A549 (cell line): ENCODE measurements around the gene RELN. TPM values are rescaled to one million over a fixed set of nuclear protein-coding genes. Genes with fewer than 3 reads are reported as not detected.
A peak's percentile ranks its signal among the peaks of the same experiment; 100 is the strongest.

ENCODE experiments used
- ATAC-seq, 2 experiments: fragments of 200-7000 bp in 1 of 2; fragments of >200 bp in 1 of 2; cut with Nextera tagmentation in 1 of 2; cut with Tn5 transposase in 1 of 2; 3 replicates each; pipeline versions ENCODE4 v1.8.0 to v1.9.1; 2018 to 2020; ENCODE audit warnings: mild to moderate bottlenecking in 1 of 2, moderate library complexity in 1 of 2
- CTCF ChIA-PET: fragments of 300-600 bp; sonication (Branson Sonifier 250); formaldehyde crosslinking; extraction: SDS; loops from one replicate; lab custom pipeline; 2021; ENCODE audit warnings: antibody characterized with exemption, inconsistent platforms; lab: Yijun Ruan, JAX
- POLR2A ChIA-PET: fragments of 350-600 bp; formaldehyde crosslinking; extraction: SDS; loops from one replicate; lab custom pipeline; 2021; ENCODE audit warnings: antibody characterized with exemption, inconsistent platforms; lab: Yijun Ruan, JAX
- DNase-seq, 2 experiments: peaks; one replicate each; pipeline versions ENCODE4 v3.0.0 to v3.0.0-alpha.2; 2011 to 2016; ENCODE audit warnings: low read depth in 1 of 2, low spot score in 1 of 2
- FAIRE-seq: peaks from 2 replicates; lab custom pipeline; 2011; peaks lifted over from hg19 to GRCh38; lab: Jason Lieb, UNC
- H3K27ac ChIP-seq, 2 experiments: fragments of >200 bp; sonication (Bioruptor Twin); formaldehyde crosslinking; 3 replicates each; pipeline ENCODE4 v1.5.1; 2016 to 2017
- H3K4me1 ChIP-seq: fragments of >200 bp; sonication (Bioruptor Twin); formaldehyde crosslinking; 3 replicates; pipeline ENCODE4 v1.6.1; 2016
- H3K4me2 ChIP-seq: fragments of >200 bp; sonication (Bioruptor Twin); formaldehyde crosslinking; 3 replicates; pipeline ENCODE4 v1.6.1; 2016
- H3K4me3 ChIP-seq: fragments of >200 bp; sonication (Bioruptor Twin); formaldehyde crosslinking; 3 replicates; pipeline ENCODE4 v1.5.1; 2016
- H3K9me3 ChIP-seq: fragments of >200 bp; sonication (Bioruptor Twin); formaldehyde crosslinking; 3 replicates; pipeline ENCODE4 v1.6.1; 2016
- BCL3 ChIP-seq: fragments of >200 bp; sonication (Bioruptor Twin); formaldehyde crosslinking; IDR thresholded peaks from 3 replicates; pipeline ENCODE4 v1.6.1; 2016
- BHLHE40 ChIP-seq: IDR thresholded peaks from 2 replicates; pipeline ENCODE4 v1.6.1; 2012; ENCODE audit warnings: low read depth, low read length, inconsistent platforms
- CEBPB ChIP-seq, 2 experiments: fragments of >200 bp in 1 of 2; sonication (Bioruptor Twin) in 1 of 2; formaldehyde crosslinking in 1 of 2; IDR thresholded peaks; 2 replicates each; pipeline ENCODE4 v1.6.1; 2012 to 2016
- CHD2 ChIP-seq: fragments of 150-350 bp; IDR thresholded peaks from 2 replicates; pipeline ENCODE4 v1.6.1; 2014; ENCODE audit warnings: low read length; ENCODE audit not compliant: partially characterized antibody
- E2F6 ChIP-seq: IDR thresholded peaks from 2 replicates; pipeline ENCODE4 v1.6.1; 2012; ENCODE audit warnings: low read depth, borderline replicate concordance
- EP300 ChIP-seq, 2 experiments: fragments of >200 bp; sonication (Bioruptor Twin); formaldehyde crosslinking; IDR thresholded peaks; 2 replicates in 1 of 2; 3 replicates in 1 of 2; pipeline ENCODE4 v1.6.1; 2016 to 2017
- FOSL2 ChIP-seq, 2 experiments: fragments of 450-650 bp in 1 of 2; fragments of >200 bp in 1 of 2; sonication (Bioruptor Twin) in 1 of 2; formaldehyde crosslinking; IDR thresholded peaks; 2 replicates each; pipeline versions ENCODE4 v1.5.0 to v1.6.1; 2016 to 2020; ENCODE audit warnings: mild to moderate bottlenecking in 1 of 2, moderate library complexity in 1 of 2
- GATA3 ChIP-seq: IDR thresholded peaks from 2 replicates; pipeline ENCODE4 v1.6.1; 2012; ENCODE audit warnings: borderline replicate concordance
- HES2 ChIP-seq: fragments of >200 bp; sonication (Bioruptor Twin); formaldehyde crosslinking; IDR thresholded peaks from 2 replicates; pipeline ENCODE4 v1.6.1; 2016
- HMGXB4 ChIP-seq: fragments of 250-450 bp; sonication (Bioruptor Pico); IDR thresholded peaks from 2 replicates; pipeline ENCODE4 v1.5.0; 2021; ENCODE audit warnings: mild to moderate bottlenecking, moderate library complexity, borderline replicate concordance
- HOXB5 ChIP-seq: fragments of 250-450 bp; sonication (Bioruptor Pico); IDR thresholded peaks from 2 replicates; pipeline ENCODE4 v1.5.0; 2020; ENCODE audit warnings: mild to moderate bottlenecking, moderate library complexity
- JUN ChIP-seq, 2 experiments: fragments of >200 bp; sonication (Bioruptor Twin); formaldehyde crosslinking; IDR thresholded peaks; 2 replicates in 1 of 2; 3 replicates in 1 of 2; pipeline ENCODE4 v1.6.1; 2016 to 2017
- JUNB ChIP-seq: fragments of >200 bp; sonication (Bioruptor Twin); formaldehyde crosslinking; IDR thresholded peaks from 2 replicates; pipeline ENCODE4 v1.6.1; 2016
- KDM5A ChIP-seq: fragments of 200-600 bp; sonication (generic); IDR thresholded peaks from 2 replicates; pipeline ENCODE4 v1.6.1; 2016; ENCODE audit warnings: antibody characterized with exemption, mild to moderate bottlenecking
- NFE2L2 ChIP-seq: fragments of 150-350 bp; conservative IDR thresholded peaks from 2 replicates; pipeline ENCODE4 v1.6.1; 2014; ENCODE audit warnings: low read length
- NR3C1 ChIP-seq: fragments of >200 bp; sonication (Bioruptor Twin); formaldehyde crosslinking; IDR thresholded peaks from 3 replicates; pipeline ENCODE4 v1.6.1; 2017
- PHF8 ChIP-seq: fragments of 200-600 bp; sonication (generic); IDR thresholded peaks from 2 replicates; pipeline ENCODE4 v1.6.1; 2016; ENCODE audit warnings: low read depth, mild to moderate bottlenecking, antibody characterized with exemption, moderate library complexity, borderline replicate concordance
- POLR2A ChIP-seq: IDR thresholded peaks from 2 replicates; pipeline ENCODE4 v1.6.1; 2012; ENCODE audit warnings: mild to moderate bottlenecking, low read length
- POLR2AphosphoS2 ChIP-seq: conservative IDR thresholded peaks from 2 replicates; pipeline ENCODE4 v1.6.1; 2012; ENCODE audit warnings: low read length, improper control_type of control experiment, inconsistent platforms
- RAD21 ChIP-seq, 2 experiments: fragments of >200 bp in 1 of 2; sonication (Bioruptor Twin) in 1 of 2; formaldehyde crosslinking in 1 of 2; IDR thresholded peaks in 1 of 2; conservative IDR thresholded peaks in 1 of 2; 2 replicates in 1 of 2; 3 replicates in 1 of 2; pipeline ENCODE4 v1.6.1; 2012 to 2018; ENCODE audit warnings: inconsistent platforms in 1 of 2
- RFX5 ChIP-seq: fragments of 450-650 bp; IDR thresholded peaks from 2 replicates; pipeline ENCODE4 v1.7.1; 2014; ENCODE audit warnings: antibody characterized with exemption, mild to moderate bottlenecking, moderate library complexity
- SMC3 ChIP-seq: fragments of >200 bp; sonication (Bioruptor Twin); formaldehyde crosslinking; IDR thresholded peaks from 3 replicates; pipeline ENCODE4 v1.6.1; 2018; ENCODE audit warnings: inconsistent platforms
- ZC3H11A ChIP-seq: fragments of 450-650 bp; IDR thresholded peaks from 2 replicates; pipeline ENCODE4 v1.6.1; 2014; ENCODE audit warnings: antibody characterized with exemption, mild to moderate bottlenecking
- ZSCAN20 ChIP-seq: fragments of 250-450 bp; sonication (Bioruptor Pico); IDR thresholded peaks from 2 replicates; pipeline ENCODE4 v1.8.0; 2022; ENCODE audit warnings: mild to moderate bottlenecking, moderate library complexity
- WGBS: methylation state at CpG from one replicate; pipeline ENCODE4 v1.1.6; 2017; ENCODE audit errors: missing lambda C conversion rate; 5-methylcytosine and 5-hydroxymethylcytosine counted together
- polyA plus RNA-seq, 4 experiments: library from polyadenylated mRNA; depleted of rRNA in 3 of 4; stranded (reverse); fragments of >200 nt; fragmentation: RNase III in 1 of 4; extraction: RNeasy Plus Mini Kit Qiagen cat#74134 plus additional on column Dnase treatment in 1 of 4; gene quantifications; 2 replicates in 3 of 4; 3 replicates in 1 of 4; pipeline ENCODE4 v1.2.3, GENCODE V29; 2011 to 2017

The RELN gene
- polyA plus RNA-seq, 2 of the 4 experiments (the other 2 are of a cell fraction): not detected

GRCh38 chr7:103666326-103666725 lies 323.1 kb downstream of the RELN start:
- TF ChIP-seq NFE2L2 (no peak), NR3C1 (no peak), RFX5 (no peak), JUN (IDR thresholded peaks at IDR 0.05) (no peak), KDM5A (no peak), BHLHE40 (no peak), HOXB5 (CRISPR knock-in tag) (no peak), PHF8 (no peak), BCL3 (no peak), POLR2A (no peak), E2F6 (no peak), SMC3 (no peak), CHD2 (no peak)
- H3K9me3 ChIP-seq: no peaks in the 10 kb centered on the region
- DNase-seq (no peak), ATAC-seq (no peak), FAIRE-seq (no peak)
- H3K4me3 ChIP-seq: no peak overlapping the region
- WGBS: 44% methylated on average over 1 of the region's 1 CpG
- CTCF ChIA-PET: no interaction called here
- peaks cover under 1% of the 10 kb centered on the region for H3K4me1 ChIP-seq
- POLR2A ChIA-PET: no interaction called here
- H3K4me2 ChIP-seq: no peak overlapping the region
- no peak overlapping the region for H3K27ac ChIP-seq

GRCh38 chr7:103664577-103664976 lies 324.9 kb downstream of the RELN start:
- no peak overlapping the region for H3K4me3 ChIP-seq
- no peak for DNase-seq
- no peak for FAIRE-seq
- POLR2A ChIA-PET: no interaction called here
- WGBS: 57% methylated on average over 1 of the region's 1 CpG
- TF ChIP-seq JUN (IDR thresholded peaks at IDR 0.05): no peak
- 0 out of 5 replicates have a peak, but pooled peaks of 1 of the 2 experiments have one; percentile 5 for TF ChIP-seq RAD21 (conservative IDR thresholded peaks at IDR 0.05 in 1 of 2, IDR thresholded peaks at IDR 0.05 in 1 of 2)
- no peak for TF ChIP-seq HMGXB4
- TF ChIP-seq ZSCAN20 (CRISPR knock-in tag): no peak
- no peak for TF ChIP-seq NR3C1
- no peak for TF ChIP-seq ZC3H11A
- no peak overlapping the region for H3K4me2 ChIP-seq
- CTCF ChIA-PET: no interaction called here
- H3K27ac ChIP-seq: no peak overlapping the region
- no peak for ATAC-seq
- H3K9me3 ChIP-seq: no peaks in the 10 kb centered on the region
- peaks cover 14% of the 10 kb centered on the region for H3K4me1 ChIP-seq

- TF ChIP-seq GATA3: 0 out of 2 replicates have a peak, but pooled peaks have one; percentile 26
- no peak for TF ChIP-seq HES2
- TF ChIP-seq FOSL2 (IDR thresholded peaks at IDR 0.05): no peak
- TF ChIP-seq FOSL2 (CRISPR knock-in tag; IDR thresholded peaks at IDR 0.05): peak; percentile 56; the same call in 1 of the 2 replicates
- TF ChIP-seq POLR2AphosphoS2: no peak
- TF ChIP-seq JUN (IDR thresholded peaks at IDR 0.05): 0 out of 5 replicates have a peak, but pooled peaks of 1 of the 2 experiments have one; percentile 64
- peak in 1 of 2 experiments; percentile 42; a peak in 2 of 4 replicates for TF ChIP-seq CEBPB (IDR thresholded peaks at IDR 0.05)
- TF ChIP-seq EP300 (IDR thresholded peaks at IDR 0.05): peak in 1 of 2 experiments; percentile 36; a peak in 1 of 5 replicates
- TF ChIP-seq JUNB: peak; percentile 53; the same call in 1 of the 2 replicates
- TF ChIP-seq, all 56 proteins: peak for 6
- DNase-seq (peak in 1 of 2 experiments; percentile 75), FAIRE-seq (peak; percentile 99), ATAC-seq (peak; percentile 68 to 81)
- ChIA-PET CTCF (no interaction called here), POLR2A (no interaction called here)
- peak overlapping the region; percentile 58 for H3K4me2 ChIP-seq
- 49% methylated on average over 7 of the region's 7 CpGs for WGBS
- H3K9me3 ChIP-seq: no peaks in the 10 kb centered on the region
- peak overlapping the region; percentile 15 to 22; a peak in 3 of 6 replicates for H3K27ac ChIP-seq
- peaks cover 14% of the 10 kb centered on the region for H3K4me1 ChIP-seq
- no peak overlapping the region for H3K4me3 ChIP-seq
Measured at GRCh38 chr7:103660455-103661371, 328.7 kb downstream of the RELN start.
